Keratinocyte (primary cell): ENCODE results near the gene CALHM6. TPM values are rescaled to one million over a fixed set of nuclear protein-coding genes. Genes with fewer than 3 reads are reported as not detected.

Experiments used
- DNase-seq: peaks from one replicate; pipeline ENCODE4 v3.0.0-alpha.2; 2011; ENCODE audit warnings: low read depth, missing footprints, low spot score
- FAIRE-seq: peaks from 2 replicates; lab custom pipeline; 2011; peaks lifted over from hg19 to GRCh38; lab: Jason Lieb, UNC
- H2AFZ ChIP-seq: 2 replicates; pipeline ENCODE4 v1.6.0; 2012; ENCODE audit warnings: low read length, control low read depth, inconsistent platforms; ENCODE audit not compliant: control insufficient read depth
- H3K27ac ChIP-seq: 2 replicates; pipeline ENCODE4 v1.5.1; 2011; ENCODE audit warnings: low read length; ENCODE audit not compliant: control insufficient read depth, insufficient read depth
- H3K27me3 ChIP-seq: 3 replicates; pipeline ENCODE4 v1.6.0; 2011; ENCODE audit warnings: low read length; ENCODE audit not compliant: control insufficient read depth, insufficient read depth; ENCODE audit errors: extremely low read depth
- H3K36me3 ChIP-seq, 2 experiments: 2 replicates in 1 of 2; 3 replicates in 1 of 2; pipeline ENCODE4 v1.5.1; 2011; ENCODE audit warnings: low read length in 2 of 2, mild to moderate bottlenecking in 1 of 2; ENCODE audit not compliant: control insufficient read depth in 2 of 2, insufficient read depth in 2 of 2; ENCODE audit errors: extremely low read depth in 1 of 2
- H3K4me1 ChIP-seq: 3 replicates; pipeline ENCODE4 v1.5.1; 2011; ENCODE audit warnings: low read length; ENCODE audit not compliant: control insufficient read depth, insufficient read depth; ENCODE audit errors: extremely low read depth
- H3K4me2 ChIP-seq: 3 replicates; pipeline ENCODE4 v1.6.0; 2011; ENCODE audit warnings: low read depth, low read length; ENCODE audit not compliant: control insufficient read depth, insufficient read depth; ENCODE audit errors: extremely low read depth
- H3K4me3 ChIP-seq, 3 experiments: fragments of 200-600 bp in 1 of 3; sonication (generic) in 1 of 3; 2 replicates in 2 of 3; 3 replicates in 1 of 3; pipeline ENCODE4 v1.5.1; 2011 to 2016; ENCODE audit warnings: low read length in 3 of 3, mild to moderate bottlenecking in 3 of 3, control low read depth in 2 of 3, inconsistent platforms in 1 of 3, low read depth in 1 of 3, mixed read lengths in 1 of 3, mixed run types in 1 of 3, moderate library complexity in 1 of 3; ENCODE audit not compliant: control insufficient read depth in 2 of 3, insufficient read depth in 2 of 3; ENCODE audit errors: extremely low read depth in 1 of 3
- H3K79me2 ChIP-seq: 2 replicates; pipeline ENCODE4 v1.6.0; 2012; ENCODE audit warnings: low read length; ENCODE audit not compliant: control insufficient read depth, insufficient read depth
- H3K9ac ChIP-seq: 3 replicates; pipeline ENCODE4 v1.6.0; 2011; ENCODE audit warnings: low read length; ENCODE audit not compliant: control insufficient read depth, insufficient read depth; ENCODE audit errors: extremely low read depth
- H3K9me1 ChIP-seq: 3 replicates; pipeline ENCODE4 v1.6.0; 2011; ENCODE audit warnings: low read length; ENCODE audit not compliant: control insufficient read depth, insufficient read depth; ENCODE audit errors: extremely low read depth
- H3K9me3 ChIP-seq: 2 replicates; pipeline ENCODE4 v1.5.1; 2012; ENCODE audit warnings: low read depth, low read length; ENCODE audit not compliant: control insufficient read depth
- H4K20me1 ChIP-seq: 3 replicates; pipeline ENCODE4 v1.6.0; 2011; ENCODE audit warnings: low read length; ENCODE audit not compliant: control insufficient read depth, insufficient read depth; ENCODE audit errors: extremely low read depth
- EZH2 ChIP-seq: IDR thresholded peaks from one replicate; pipeline ENCODE4 v1.6.1; 2012; ENCODE audit warnings: inconsistent platforms, mild to moderate bottlenecking, low read length, moderate library complexity
- dilution Hi-C: fragments of 300-500 bp; cut with MboI; formaldehyde crosslinking; loops from one replicate; pipeline ENCODE4 v1.7.0; 2020; ENCODE audit warnings: low sequenced_read_pairs; ENCODE audit not compliant: extremely low pct_ligation_motif_present
- polyA plus RNA-seq, 5 experiments: library from polyadenylated mRNA; depleted of rRNA in 3 of 5; stranded (reverse) in 3 of 5; stranded (forward) in 1 of 5; unstranded in 1 of 5; fragments of >200 nt; gene quantifications; 1 replicate in 1 of 5; 2 replicates in 3 of 5; 3 replicates in 1 of 5; pipeline versions ENCODE4 v1.2.1 to v1.2.3, GENCODE V29; 2011 to 2012; ENCODE audit warnings: missing spikeins in 2 of 5, low read depth in 1 of 5, low replicate concordance in 1 of 5
- TF ChIP-seq, protein P1 (sequence below), 3 experiments: IDR thresholded peaks in 1 of 3; conservative IDR thresholded peaks in 1 of 3; optimal IDR thresholded peaks in 1 of 3; 2 replicates in 2 of 3; 3 replicates in 1 of 3; pipeline versions ENCODE3 to v1.5.1; 2011; ENCODE audit warnings: low read length in 3 of 3, mild to moderate bottlenecking in 3 of 3, moderate library complexity in 2 of 3, control low read depth in 1 of 3, inconsistent platforms in 1 of 3; ENCODE audit not compliant: insufficient read depth in 2 of 3; ENCODE audit errors: extremely low read depth in 1 of 3

The CALHM6 gene
- polyA plus RNA-seq, 1 donor (not counting 4 experiments of a cell fraction or from before 2014, with no cell fraction given): 0.47 TPM

- H3K9me1 ChIP-seq: no peaks in the 10 kb centered on the region
- no peaks in the 10 kb centered on the region for H4K20me1 ChIP-seq
- H3K79me2 ChIP-seq: no peaks in the 10 kb centered on the region
- peaks cover 0 to 2% of the 10 kb centered on the region in 2 experiments for H3K36me3 ChIP-seq
- H3K27ac ChIP-seq: peak overlapping the region; percentile 44
- dilution Hi-C loops: no loop called here
- DNase-seq (no peak), FAIRE-seq (no peak)
- TF ChIP-seq, protein P1, sequence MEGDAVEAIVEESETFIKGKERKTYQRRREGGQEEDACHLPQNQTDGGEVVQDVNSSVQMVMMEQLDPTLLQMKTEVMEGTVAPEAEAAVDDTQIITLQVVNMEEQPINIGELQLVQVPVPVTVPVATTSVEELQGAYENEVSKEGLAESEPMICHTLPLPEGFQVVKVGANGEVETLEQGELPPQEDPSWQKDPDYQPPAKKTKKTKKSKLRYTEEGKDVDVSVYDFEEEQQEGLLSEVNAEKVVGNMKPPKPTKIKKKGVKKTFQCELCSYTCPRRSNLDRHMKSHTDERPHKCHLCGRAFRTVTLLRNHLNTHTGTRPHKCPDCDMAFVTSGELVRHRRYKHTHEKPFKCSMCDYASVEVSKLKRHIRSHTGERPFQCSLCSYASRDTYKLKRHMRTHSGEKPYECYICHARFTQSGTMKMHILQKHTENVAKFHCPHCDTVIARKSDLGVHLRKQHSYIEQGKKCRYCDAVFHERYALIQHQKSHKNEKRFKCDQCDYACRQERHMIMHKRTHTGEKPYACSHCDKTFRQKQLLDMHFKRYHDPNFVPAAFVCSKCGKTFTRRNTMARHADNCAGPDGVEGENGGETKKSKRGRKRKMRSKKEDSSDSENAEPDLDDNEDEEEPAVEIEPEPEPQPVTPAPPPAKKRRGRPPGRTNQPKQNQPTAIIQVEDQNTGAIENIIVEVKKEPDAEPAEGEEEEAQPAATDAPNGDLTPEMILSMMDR (optimal IDR thresholded peaks at IDR 0.05 in 1 of 3, IDR thresholded peaks at IDR 0.05 in 1 of 3, conservative IDR thresholded peaks at IDR 0.05 in 1 of 3; ENCODE audit: extremely low read depth in 1 of 3, insufficient read depth in 2 of 3, low read length in 3 of 3): no peak
- no peak for TF ChIP-seq EZH2
- H2AFZ ChIP-seq: no peak overlapping the region
- no peaks in the 10 kb centered on the region for H3K27me3 ChIP-seq
- H3K9me3 ChIP-seq: no peaks in the 10 kb centered on the region
- H3K4me1 ChIP-seq: peaks cover 19% of the 10 kb centered on the region
- H3K9ac ChIP-seq: no peak overlapping the region
- peak overlapping the region in 1 of 3 experiments; percentile 33 for H3K4me3 ChIP-seq
- no peak overlapping the region for H3K4me2 ChIP-seq
These were observed 51.6 kb downstream of the CALHM6 start for GRCh38 chr6:116512734-116513133.

Other genes with a start within 250 kb of the CALHM6 start
- gene TSPYL4, start 207.3 kb upstream of the CALHM6 start, polyA plus RNA-seq: 6.2 to 8.3 TPM (median 8.1 TPM) in 3 replicates
- 64.5 to 97.3 TPM (median 75.6 TPM) in 3 replicates for gene TSPYL1, start 181.4 kb upstream of the CALHM6 start, polyA plus RNA-seq
- gene DSE, start 90.4 kb upstream of the CALHM6 start, polyA plus RNA-seq: 87.6 to 144 TPM (median 99.7 TPM) in 3 replicates
- 0.80 to 2.9 TPM (median 0.94 TPM) in 3 replicates for gene CALHM5, start 50.3 kb downstream of the CALHM6 start, polyA plus RNA-seq
- 0.19 to 0.31 TPM (median 0.28 TPM) in 3 replicates for gene TRAPPC3L, start 84.3 kb downstream of the CALHM6 start, polyA plus RNA-seq
- 0.33 to 0.57 TPM (median 0.41 TPM) in 3 replicates for gene CALHM4, start 92.4 kb downstream of the CALHM6 start, polyA plus RNA-seq
- gene RWDD1, start 110.1 kb downstream of the CALHM6 start, polyA plus RNA-seq: 35.9 to 61.7 TPM (median 41.7 TPM) in 3 replicates
- 0.10 to 0.12 TPM (median 0.11 TPM) in 3 replicates for gene RSPH4A, start 155.1 kb downstream of the CALHM6 start, polyA plus RNA-seq
- gene ZUP1, start 207.4 kb downstream of the CALHM6 start, polyA plus RNA-seq: 8.6 to 21.7 TPM (median 17.7 TPM) in 3 replicates
- gene KPNA5, start 219.8 kb downstream of the CALHM6 start, polyA plus RNA-seq: 1.7 to 3.1 TPM (median 1.7 TPM) in 3 replicates